ENCODE data around the gene BACE1-AS. TPM values are rescaled to one million over a fixed set of nuclear protein-coding genes. Genes with fewer than 3 reads are reported as not detected.
A peak's percentile ranks its signal among the peaks of the same experiment; 100 is the strongest.

The BACE1-AS gene
- total RNA-seq = 17.9 and 19.0 TPM in 2 replicates
- long read RNA-seq, partial matches to known transcripts = 0 of 18 reads
- long read RNA-seq, other reads (novel, unspliced or antisense) = 15 of 18 reads

- H3K4me1 Mint-ChIP-seq (ENCODE audit: low read depth) = no peaks in the 10 kb centered on the region
- peaks cover 33% of the 10 kb centered on the region for H3K36me3 Mint-ChIP-seq (ENCODE audit: insufficient read depth)
- no peak within 1 kb of the TSS for H3K4me3 Mint-ChIP-seq (ENCODE audit: low read depth)
- TF ChIP-seq CTCF (IDR thresholded peaks at IDR 0.05; ENCODE audit: unreplicated experiment) = no peak
- peak within 1 kb of the TSS; percentile 71 for H3K27ac Mint-ChIP-seq
- no peak for DNase-seq (ENCODE audit: low spot score, unreplicated experiment)
- no peaks in the 10 kb centered on the region for H3K27me3 Mint-ChIP-seq
- H3K9me3 Mint-ChIP-seq (ENCODE audit: low read depth) = no peaks in the 10 kb centered on the region
Measured at GRCh38 chr11:117290809-117291396, at the start of gene BACE1-AS. Gene BACE1-AS, plus strand, starts transcription at chr11:117291346.

GRCh38 chr11:117248341-117248740 is 42.8 kb upstream of the BACE1-AS start:
- TF ChIP-seq CTCF (IDR thresholded peaks at IDR 0.05; ENCODE audit: unreplicated experiment) = no peak
- no peak overlapping the region for H3K27ac Mint-ChIP-seq
- no peaks in the 10 kb centered on the region for H3K4me1 Mint-ChIP-seq (ENCODE audit: low read depth)
- no peak overlapping the region for H3K4me3 Mint-ChIP-seq (ENCODE audit: low read depth)
- peaks cover 37% of the 10 kb centered on the region for H3K36me3 Mint-ChIP-seq (ENCODE audit: insufficient read depth)
- DNase-seq (ENCODE audit: low spot score, unreplicated experiment) = no peak
- no peaks in the 10 kb centered on the region for H3K27me3 Mint-ChIP-seq
- no peaks in the 10 kb centered on the region for H3K9me3 Mint-ChIP-seq (ENCODE audit: low read depth)

GRCh38 chr11:117249571-117249970 is 41.6 kb upstream of the BACE1-AS start:
- peaks cover 37% of the 10 kb centered on the region for H3K36me3 Mint-ChIP-seq (ENCODE audit: insufficient read depth)
- H3K27me3 Mint-ChIP-seq = no peaks in the 10 kb centered on the region
- H3K4me1 Mint-ChIP-seq (ENCODE audit: low read depth) = no peaks in the 10 kb centered on the region

GRCh38 chr11:117251506-117251905 is 39.6 kb upstream of the BACE1-AS start:
- no peaks in the 10 kb centered on the region for H3K9me3 Mint-ChIP-seq (ENCODE audit: low read depth)
- H3K27ac Mint-ChIP-seq = peak overlapping the region; percentile 87
- TF ChIP-seq CTCF (IDR thresholded peaks at IDR 0.05; ENCODE audit: unreplicated experiment) = no peak
- no peak for DNase-seq (ENCODE audit: low spot score, unreplicated experiment)
- H3K27me3 Mint-ChIP-seq = no peaks in the 10 kb centered on the region
- H3K36me3 Mint-ChIP-seq (ENCODE audit: insufficient read depth) = peaks cover 35% of the 10 kb centered on the region
- no peak overlapping the region for H3K4me3 Mint-ChIP-seq (ENCODE audit: low read depth)
- no peaks in the 10 kb centered on the region for H3K4me1 Mint-ChIP-seq (ENCODE audit: low read depth)

More at GRCh38 chr11:117249571-117249970, 41.6 kb upstream of the BACE1-AS start:
- Mint-ChIP-seq H3K9me3 (ENCODE audit: low read depth) (no peaks in the 10 kb centered on the region), H3K4me3 (ENCODE audit: low read depth) (no peak overlapping the region), H3K27ac (peak overlapping the region; percentile 16)
- DNase-seq (ENCODE audit: low spot score, unreplicated experiment) = no peak
- TF ChIP-seq CTCF (IDR thresholded peaks at IDR 0.05; ENCODE audit: unreplicated experiment) = no peak

- no peak overlapping the region for H3K4me3 Mint-ChIP-seq (ENCODE audit: low read depth)
- no peaks in the 10 kb centered on the region for H3K9me3 Mint-ChIP-seq (ENCODE audit: low read depth)
- no peak overlapping the region for H3K27ac Mint-ChIP-seq
- H3K4me1 Mint-ChIP-seq (ENCODE audit: low read depth) = no peaks in the 10 kb centered on the region
- H3K36me3 Mint-ChIP-seq (ENCODE audit: insufficient read depth) = peaks cover 27% of the 10 kb centered on the region
- H3K27me3 Mint-ChIP-seq = no peaks in the 10 kb centered on the region
- no peak for TF ChIP-seq CTCF (IDR thresholded peaks at IDR 0.05; ENCODE audit: unreplicated experiment)
- no peak for DNase-seq (ENCODE audit: low spot score, unreplicated experiment)
Measured at GRCh38 chr11:117255966-117256365, 35.2 kb upstream of the BACE1-AS start.

Data from progenitor cell of endocrine pancreas (in vitro differentiated cells).